ENCODE results near the gene JARID2. TPM values are rescaled to one million over a fixed set of nuclear protein-coding genes. Genes with fewer than 3 reads are reported as not detected.

JARID2 gene
- total RNA-seq, 1 experiment from 2014 or later, result 180 TPM

DNA sequence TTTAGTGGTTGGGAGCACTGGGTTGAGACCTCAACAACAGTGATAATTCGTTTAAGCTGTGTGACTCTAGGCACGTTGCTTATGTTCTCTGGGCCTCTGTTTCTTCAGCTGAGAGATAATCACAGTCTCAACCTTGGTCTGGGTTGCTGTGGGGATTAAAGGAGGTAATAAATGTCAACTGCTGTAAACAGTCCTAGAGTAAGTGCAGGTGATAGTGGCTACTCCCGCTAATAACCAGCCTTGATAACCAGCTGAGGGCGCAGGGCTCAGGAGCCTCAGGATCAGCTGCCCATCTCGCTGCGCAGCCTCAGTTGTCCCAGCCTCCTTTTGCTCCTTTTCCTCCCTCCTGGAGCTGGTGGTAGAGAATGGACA lies 58.0 kb downstream of the JARID2 start (continued):
- TF ChIP-seq, protein P1, sequence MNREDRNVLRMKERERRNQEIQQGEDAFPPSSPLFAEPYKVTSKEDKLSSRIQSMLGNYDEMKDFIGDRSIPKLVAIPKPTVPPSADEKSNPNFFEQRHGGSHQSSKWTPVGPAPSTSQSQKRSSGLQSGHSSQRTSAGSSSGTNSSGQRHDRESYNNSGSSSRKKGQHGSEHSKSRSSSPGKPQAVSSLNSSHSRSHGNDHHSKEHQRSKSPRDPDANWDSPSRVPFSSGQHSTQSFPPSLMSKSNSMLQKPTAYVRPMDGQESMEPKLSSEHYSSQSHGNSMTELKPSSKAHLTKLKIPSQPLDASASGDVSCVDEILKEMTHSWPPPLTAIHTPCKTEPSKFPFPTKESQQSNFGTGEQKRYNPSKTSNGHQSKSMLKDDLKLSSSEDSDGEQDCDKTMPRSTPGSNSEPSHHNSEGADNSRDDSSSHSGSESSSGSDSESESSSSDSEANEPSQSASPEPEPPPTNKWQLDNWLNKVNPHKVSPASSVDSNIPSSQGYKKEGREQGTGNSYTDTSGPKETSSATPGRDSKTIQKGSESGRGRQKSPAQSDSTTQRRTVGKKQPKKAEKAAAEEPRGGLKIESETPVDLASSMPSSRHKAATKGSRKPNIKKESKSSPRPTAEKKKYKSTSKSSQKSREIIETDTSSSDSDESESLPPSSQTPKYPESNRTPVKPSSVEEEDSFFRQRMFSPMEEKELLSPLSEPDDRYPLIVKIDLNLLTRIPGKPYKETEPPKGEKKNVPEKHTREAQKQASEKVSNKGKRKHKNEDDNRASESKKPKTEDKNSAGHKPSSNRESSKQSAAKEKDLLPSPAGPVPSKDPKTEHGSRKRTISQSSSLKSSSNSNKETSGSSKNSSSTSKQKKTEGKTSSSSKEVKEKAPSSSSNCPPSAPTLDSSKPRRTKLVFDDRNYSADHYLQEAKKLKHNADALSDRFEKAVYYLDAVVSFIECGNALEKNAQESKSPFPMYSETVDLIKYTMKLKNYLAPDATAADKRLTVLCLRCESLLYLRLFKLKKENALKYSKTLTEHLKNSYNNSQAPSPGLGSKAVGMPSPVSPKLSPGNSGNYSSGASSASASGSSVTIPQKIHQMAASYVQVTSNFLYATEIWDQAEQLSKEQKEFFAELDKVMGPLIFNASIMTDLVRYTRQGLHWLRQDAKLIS (CRISPR knock-in tag; IDR thresholded peaks at IDR 0.05; ENCODE audit: borderline replicate concordance), result no peak
- TF ChIP-seq TP53 (CRISPR knock-in tag; IDR thresholded peaks at IDR 0.05) (no peak), KAT7 (CRISPR knock-in tag; IDR thresholded peaks at IDR 0.05; ENCODE audit: borderline replicate concordance) (no peak)
- TF ChIP-seq, protein P2, sequence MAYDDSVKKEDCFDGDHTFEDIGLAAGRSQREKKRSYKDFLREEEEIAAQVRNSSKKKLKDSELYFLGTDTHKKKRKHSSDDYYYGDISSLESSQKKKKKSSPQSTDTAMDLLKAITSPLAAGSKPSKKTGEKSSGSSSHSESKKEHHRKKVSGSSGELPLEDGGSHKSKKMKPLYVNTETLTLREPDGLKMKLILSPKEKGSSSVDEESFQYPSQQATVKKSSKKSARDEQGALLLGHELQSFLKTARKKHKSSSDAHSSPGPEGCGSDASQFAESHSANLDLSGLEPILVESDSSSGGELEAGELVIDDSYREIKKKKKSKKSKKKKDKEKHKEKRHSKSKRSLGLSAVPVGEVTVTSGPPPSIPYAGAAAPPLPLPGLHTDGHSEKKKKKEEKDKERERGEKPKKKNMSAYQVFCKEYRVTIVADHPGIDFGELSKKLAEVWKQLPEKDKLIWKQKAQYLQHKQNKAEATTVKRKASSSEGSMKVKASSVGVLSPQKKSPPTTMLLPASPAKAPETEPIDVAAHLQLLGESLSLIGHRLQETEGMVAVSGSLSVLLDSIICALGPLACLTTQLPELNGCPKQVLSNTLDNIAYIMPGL (CRISPR knock-in tag; IDR thresholded peaks at IDR 0.05), result no peak

DNA sequence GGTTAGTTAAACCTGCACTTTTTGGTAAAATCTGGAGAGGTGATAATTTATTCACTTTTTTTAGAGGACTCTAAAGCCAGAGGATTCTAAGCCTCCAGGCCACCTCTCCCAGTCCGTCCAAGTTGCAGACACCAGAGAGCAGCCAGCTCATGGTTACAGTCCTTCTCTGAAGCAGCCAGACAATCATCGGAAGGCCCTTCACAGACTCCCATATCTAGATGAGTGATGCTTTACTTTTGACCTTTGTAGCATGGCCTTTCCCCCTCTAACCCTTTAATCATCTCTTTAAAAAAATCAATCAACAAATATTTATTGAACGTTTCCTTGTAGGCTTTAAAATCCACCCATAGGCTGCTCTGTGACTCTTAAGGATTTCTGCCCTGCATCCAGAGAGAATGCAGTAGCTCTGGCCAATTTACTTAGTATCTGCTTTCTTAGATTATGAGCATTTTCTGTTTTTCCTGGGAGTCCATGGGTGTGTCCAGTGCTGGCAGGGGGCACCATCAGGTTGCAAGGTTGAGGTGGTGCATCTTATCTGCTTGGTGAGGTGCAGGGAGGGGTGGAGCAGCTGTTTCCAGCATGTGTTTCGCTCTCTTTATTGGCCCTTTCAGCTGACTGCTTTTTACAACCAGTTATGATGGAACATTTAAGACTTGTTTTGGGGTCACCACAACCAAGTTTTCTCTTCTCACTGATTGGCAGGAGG lies 58.6 kb downstream of the JARID2 start:
- ATAC-seq (0 out of 2 replicates have a peak, but pooled peaks have one; percentile 14), DNase-seq (ENCODE audit: low spot score) (no peak)
- Mint-ChIP-seq H3K27ac (peak overlapping the region; percentile 54; the same call in 1 of the 2 replicates), H3K27me3 (ENCODE audit: low read depth) (no peaks in the 10 kb centered on the region), H3K36me3 (0 out of 2 replicates have a peak, but pooled peaks cover 5% of the 10 kb centered on the region), H3K9me3 (no peaks in the 10 kb centered on the region), H3K4me1 (peaks cover 87% of the 10 kb centered on the region), H3K4me3 (peak overlapping the region; percentile 4; the same call in 1 of the 2 replicates)
- ChIA-PET CTCF (interaction anchor here (0.5 to 2.5 kb wide), 9 partner anchors 15 to 619 kb away, joined by 3 to 6 read pairs (median 3); no protein-coding TSS in a partner anchor), POLR2A (interaction anchor here (0.6 kb wide), 2 partner anchors 35 to 62 kb away, joined by 3 to 4 read pairs; no protein-coding TSS in a partner anchor)
- TF ChIP-seq, protein P3, sequence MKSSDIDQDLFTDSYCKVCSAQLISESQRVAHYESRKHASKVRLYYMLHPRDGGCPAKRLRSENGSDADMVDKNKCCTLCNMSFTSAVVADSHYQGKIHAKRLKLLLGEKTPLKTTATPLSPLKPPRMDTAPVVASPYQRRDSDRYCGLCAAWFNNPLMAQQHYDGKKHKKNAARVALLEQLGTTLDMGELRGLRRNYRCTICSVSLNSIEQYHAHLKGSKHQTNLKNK (CRISPR knock-in tag; IDR thresholded peaks at IDR 0.05), result no peak
- TF ChIP-seq TEAD1 (CRISPR knock-in tag; IDR thresholded peaks at IDR 0.05), result no peak
- no peak for TF ChIP-seq ZNF121 (CRISPR knock-in tag; IDR thresholded peaks at IDR 0.05)
- TF ChIP-seq, protein P4, sequence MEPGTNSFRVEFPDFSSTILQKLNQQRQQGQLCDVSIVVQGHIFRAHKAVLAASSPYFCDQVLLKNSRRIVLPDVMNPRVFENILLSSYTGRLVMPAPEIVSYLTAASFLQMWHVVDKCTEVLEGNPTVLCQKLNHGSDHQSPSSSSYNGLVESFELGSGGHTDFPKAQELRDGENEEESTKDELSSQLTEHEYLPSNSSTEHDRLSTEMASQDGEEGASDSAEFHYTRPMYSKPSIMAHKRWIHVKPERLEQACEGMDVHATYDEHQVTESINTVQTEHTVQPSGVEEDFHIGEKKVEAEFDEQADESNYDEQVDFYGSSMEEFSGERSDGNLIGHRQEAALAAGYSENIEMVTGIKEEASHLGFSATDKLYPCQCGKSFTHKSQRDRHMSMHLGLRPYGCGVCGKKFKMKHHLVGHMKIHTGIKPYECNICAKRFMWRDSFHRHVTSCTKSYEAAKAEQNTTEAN (CRISPR knock-in tag; IDR thresholded peaks at IDR 0.05), result no peak
- TF ChIP-seq NFYB (CRISPR knock-in tag; conservative IDR thresholded peaks at IDR 0.05; ENCODE audit: low read depth), result no peak
- TF ChIP-seq ATF1 (CRISPR knock-in tag; IDR thresholded peaks at IDR 0.05), result no peak
- TF ChIP-seq, protein P5, sequence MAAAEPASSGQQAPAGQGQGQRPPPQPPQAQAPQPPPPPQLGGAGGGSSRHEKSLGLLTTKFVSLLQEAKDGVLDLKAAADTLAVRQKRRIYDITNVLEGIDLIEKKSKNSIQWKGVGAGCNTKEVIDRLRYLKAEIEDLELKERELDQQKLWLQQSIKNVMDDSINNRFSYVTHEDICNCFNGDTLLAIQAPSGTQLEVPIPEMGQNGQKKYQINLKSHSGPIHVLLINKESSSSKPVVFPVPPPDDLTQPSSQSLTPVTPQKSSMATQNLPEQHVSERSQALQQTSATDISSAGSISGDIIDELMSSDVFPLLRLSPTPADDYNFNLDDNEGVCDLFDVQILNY (CRISPR knock-in tag; IDR thresholded peaks at IDR 0.05), result no peak
- no peak for TF ChIP-seq CREB1 (CRISPR knock-in tag; IDR thresholded peaks at IDR 0.05)
- TF ChIP-seq FOXP1 (CRISPR knock-in tag; IDR thresholded peaks at IDR 0.05; ENCODE audit: borderline replicate concordance), result no peak
- no peak for TF ChIP-seq TP53 (CRISPR knock-in tag; IDR thresholded peaks at IDR 0.05)

DNA sequence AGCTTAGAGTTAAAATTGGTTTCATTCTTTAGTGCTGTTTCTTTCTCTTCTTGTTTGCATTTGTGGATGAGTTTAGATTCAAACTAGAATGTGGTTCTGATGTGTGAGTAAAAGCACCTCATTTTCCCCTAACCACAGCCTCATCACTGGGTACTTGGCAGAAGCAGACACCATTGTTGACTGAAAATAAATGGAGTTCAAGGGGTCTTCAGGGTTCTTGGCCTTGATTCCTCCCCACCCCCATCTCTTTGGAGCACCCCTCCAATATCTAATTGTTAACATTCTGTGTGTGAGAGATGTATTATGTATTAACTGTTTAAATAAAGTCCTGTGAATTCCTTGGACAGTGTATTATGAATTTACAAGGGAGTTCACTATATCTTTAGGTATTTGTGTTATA lies 59.6 kb downstream of the JARID2 start:
- no peak overlapping the region; the same call in 1 of the 2 replicates for H3K4me3 Mint-ChIP-seq
- no peak for ATAC-seq
- H3K9me3 Mint-ChIP-seq, result no peaks in the 10 kb centered on the region
- CTCF ChIA-PET, result interaction anchor here (0.7 to 1.2 kb wide), 2 partner anchors 22 to 607 kb away, joined by 3 to 4 read pairs; no protein-coding TSS in a partner anchor
- no peak for DNase-seq (ENCODE audit: low spot score)
- H3K4me1 Mint-ChIP-seq, result peaks cover 87% of the 10 kb centered on the region
- no peaks in the 10 kb centered on the region for H3K27me3 Mint-ChIP-seq (ENCODE audit: low read depth)
- POLR2A ChIA-PET, result interaction anchor here (0.6 kb wide), 1 partner anchor 36 kb away, joined by 4 read pairs; no protein-coding TSS in a partner anchor
- H3K36me3 Mint-ChIP-seq, result 0 out of 2 replicates have a peak, but pooled peaks cover 5% of the 10 kb centered on the region
- peak overlapping the region; percentile 81 for H3K27ac Mint-ChIP-seq
- TF ChIP-seq, protein P6, sequence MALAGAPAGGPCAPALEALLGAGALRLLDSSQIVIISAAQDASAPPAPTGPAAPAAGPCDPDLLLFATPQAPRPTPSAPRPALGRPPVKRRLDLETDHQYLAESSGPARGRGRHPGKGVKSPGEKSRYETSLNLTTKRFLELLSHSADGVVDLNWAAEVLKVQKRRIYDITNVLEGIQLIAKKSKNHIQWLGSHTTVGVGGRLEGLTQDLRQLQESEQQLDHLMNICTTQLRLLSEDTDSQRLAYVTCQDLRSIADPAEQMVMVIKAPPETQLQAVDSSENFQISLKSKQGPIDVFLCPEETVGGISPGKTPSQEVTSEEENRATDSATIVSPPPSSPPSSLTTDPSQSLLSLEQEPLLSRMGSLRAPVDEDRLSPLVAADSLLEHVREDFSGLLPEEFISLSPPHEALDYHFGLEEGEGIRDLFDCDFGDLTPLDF (CRISPR knock-in tag; IDR thresholded peaks at IDR 0.05), result no peak
- TF ChIP-seq PRRX2 (CRISPR knock-in tag; IDR thresholded peaks at IDR 0.05), result no peak
- TF ChIP-seq ZNF121 (CRISPR knock-in tag; IDR thresholded peaks at IDR 0.05), result no peak
- TF ChIP-seq GTF2I (CRISPR knock-in tag; conservative IDR thresholded peaks at IDR 0.05), result no peak
- no peak for TF ChIP-seq GRHL2 (CRISPR knock-in tag; IDR thresholded peaks at IDR 0.05; ENCODE audit: insufficient replicate concordance, severe bottlenecking)
- TF ChIP-seq SP1 (CRISPR knock-in tag; conservative IDR thresholded peaks at IDR 0.05), result no peak
- TF ChIP-seq ZNF671 (CRISPR knock-in tag; IDR thresholded peaks at IDR 0.05), result no peak
- no peak for TF ChIP-seq EMX1 (CRISPR knock-in tag; IDR thresholded peaks at IDR 0.05)
- TF ChIP-seq RELA (CRISPR knock-in tag; IDR thresholded peaks at IDR 0.05; ENCODE audit: borderline replicate concordance), result no peak

Data from WTC11 (cell line).